HFFc6 (cell line): Measurements from ENCODE around the gene SPHK1. TPM values are rescaled to one million over a fixed set of nuclear protein-coding genes. Genes with fewer than 3 reads are reported as not detected.

Experiments used
- DNase-seq: peaks from one replicate; pipeline ENCODE4 v3.0.0-alpha.2; 2018
- H3K27ac Mint-ChIP-seq: 2 replicates; pipeline ENCODE4 v1.8.0; 2020; ENCODE audit warnings: mild to moderate bottlenecking, mixed read lengths
- H3K27me3 Mint-ChIP-seq: 2 replicates; pipeline ENCODE4 v1.8.0; 2021; ENCODE audit warnings: mild to moderate bottlenecking, moderate library complexity, mixed read lengths; ENCODE audit not compliant: insufficient read depth
- H3K36me3 Mint-ChIP-seq: 2 replicates; pipeline ENCODE4 v1.8.0; 2021; ENCODE audit warnings: low read depth, mixed read lengths
- H3K4me1 Mint-ChIP-seq: 2 replicates; pipeline ENCODE4 v1.8.0; 2020; ENCODE audit warnings: low read depth, mixed read lengths
- H3K4me3 Mint-ChIP-seq: 2 replicates; pipeline ENCODE4 v1.8.0; 2020; ENCODE audit warnings: mild to moderate bottlenecking, moderate library complexity, mixed read lengths
- H3K9me3 Mint-ChIP-seq: 2 replicates; pipeline ENCODE4 v1.8.0; 2020; ENCODE audit warnings: mild to moderate bottlenecking, mixed read lengths
- CTCF ChIP-seq: fragments of 200-600 bp; sonication (generic); IDR thresholded peaks from 2 replicates; pipeline ENCODE4 v1.5.0; 2021; ENCODE audit warnings: antibody characterized with exemption, mild to moderate bottlenecking
- total RNA-seq, 6 experiments: library from RNA; stranded (reverse); fragmentation: NEBNext Ultra II Directional; extraction: Animal tissue kit (Norgen Biotek cat#: 25700); gene quantifications; 2 replicates in 1 of 6; 3 replicates in 5 of 6; pipeline ENCODE4 v1.2.3, GENCODE V29; 2021

The SPHK1 gene
- total RNA-seq, 6 experiments from 2014 or later = 53.9 to 68.1 (median 55.7) TPM

- no peak for TF ChIP-seq CTCF
- Mint-ChIP-seq H3K9me3 (no peaks in the 10 kb centered on the region), H3K36me3 (no peaks in the 10 kb centered on the region), H3K27ac (no peak overlapping the region), H3K4me3 (no peak overlapping the region), H3K27me3 (no peaks in the 10 kb centered on the region), H3K4me1 (peaks cover 37% of the 10 kb centered on the region)
- no peak for DNase-seq
Observed at GRCh38 chr17:76367642-76368041, 16.8 kb upstream of the SPHK1 start.

- no peaks in the 10 kb centered on the region for H3K9me3 Mint-ChIP-seq
- H3K4me1 Mint-ChIP-seq = peaks cover 41% of the 10 kb centered on the region
- H3K27ac Mint-ChIP-seq = no peak overlapping the region
- TF ChIP-seq CTCF = no peak
- H3K36me3 Mint-ChIP-seq = no peaks in the 10 kb centered on the region
- no peak for DNase-seq
- H3K4me3 Mint-ChIP-seq = no peak overlapping the region
- H3K27me3 Mint-ChIP-seq = no peaks in the 10 kb centered on the region
Observed at GRCh38 chr17:76368545-76368944, 15.9 kb upstream of the SPHK1 start.

GRCh38 chr17:76369379-76369778 is 15.0 kb upstream of the SPHK1 start:
- H3K4me3 Mint-ChIP-seq = no peak overlapping the region

GRCh38 chr17:76369804-76370203 is 14.6 kb upstream of the SPHK1 start:
- Mint-ChIP-seq H3K4me3 (no peak overlapping the region), H3K27me3 (no peaks in the 10 kb centered on the region)

More at GRCh38 chr17:76369379-76369778, 15.0 kb upstream of the SPHK1 start:
- Mint-ChIP-seq H3K4me1 (peaks cover 45% of the 10 kb centered on the region), H3K9me3 (no peaks in the 10 kb centered on the region), H3K27ac (no peak overlapping the region), H3K27me3 (no peaks in the 10 kb centered on the region), H3K36me3 (no peaks in the 10 kb centered on the region)
- no peak for DNase-seq
- no peak for TF ChIP-seq CTCF

GRCh38 chr17:76370261-76370993 is 14.0 kb upstream of the SPHK1 start:
- Mint-ChIP-seq H3K4me3 (peak overlapping the region; percentile 52), H3K27me3 (no peaks in the 10 kb centered on the region), H3K36me3 (no peaks in the 10 kb centered on the region), H3K27ac (peak overlapping the region; percentile 88), H3K9me3 (no peaks in the 10 kb centered on the region), H3K4me1 (peaks cover 41% of the 10 kb centered on the region)
- TF ChIP-seq CTCF = peak; percentile 89
- peak; percentile 97 for DNase-seq

More at GRCh38 chr17:76369804-76370203, 14.6 kb upstream of the SPHK1 start:
- no peak for DNase-seq
- no peaks in the 10 kb centered on the region for H3K36me3 Mint-ChIP-seq
- H3K27ac Mint-ChIP-seq = peak overlapping the region; percentile 88
- no peaks in the 10 kb centered on the region for H3K9me3 Mint-ChIP-seq
- peaks cover 45% of the 10 kb centered on the region for H3K4me1 Mint-ChIP-seq
- no peak for TF ChIP-seq CTCF
